Osteoblast (primary cell): ENCODE measurements around the gene ATP13A3. TPM values are rescaled to one million over a fixed set of nuclear protein-coding genes. Genes with fewer than 3 reads are reported as not detected.
A peak's percentile ranks its signal among the peaks of the same experiment; 100 is the strongest.
"Not testable (repeated sequence)": the region's sequence is repeated elsewhere in the genome, so short reads cannot be mapped to it uniquely, and the experiment has no call there.

Experiments used
- DNase-seq: peaks from one replicate; pipeline ENCODE4 v3.0.0; 2011; ENCODE audit warnings: low spot score, mixed read lengths; ENCODE audit not compliant: insufficient read length; ENCODE audit errors: missing footprints
- H2AFZ ChIP-seq: 2 replicates; pipeline ENCODE4 v1.6.0; 2011; ENCODE audit warnings: mild to moderate bottlenecking, low read length
- H3K27ac ChIP-seq: 2 replicates; pipeline ENCODE4 v1.5.1; 2011; ENCODE audit warnings: mild to moderate bottlenecking, low read depth, low read length, moderate library complexity
- H3K27me3 ChIP-seq: 2 replicates; pipeline ENCODE4 v1.6.0; 2012; ENCODE audit warnings: mild to moderate bottlenecking, control low read depth, inconsistent platforms, low read length, moderate library complexity; ENCODE audit not compliant: insufficient read depth
- H3K36me3 ChIP-seq: 2 replicates; pipeline ENCODE4 v1.5.1; 2011; ENCODE audit warnings: mild to moderate bottlenecking, low read length, control low read depth, moderate library complexity; ENCODE audit not compliant: insufficient read depth
- H3K4me1 ChIP-seq: 2 replicates; pipeline ENCODE4 v1.5.1; 2011; ENCODE audit warnings: mild to moderate bottlenecking, low read length, control low read depth, moderate library complexity; ENCODE audit not compliant: insufficient read depth
- H3K4me2 ChIP-seq: 2 replicates; pipeline ENCODE4 v1.6.0; 2011; ENCODE audit warnings: mild to moderate bottlenecking, low read length; ENCODE audit not compliant: insufficient read depth
- H3K4me3 ChIP-seq: fragments of 200-600 bp; sonication (generic); 3 replicates; pipeline ENCODE4 v1.5.1; 2012; ENCODE audit warnings: mild to moderate bottlenecking, low read length, inconsistent platforms; ENCODE audit not compliant: insufficient read depth
- H3K79me2 ChIP-seq: 2 replicates; pipeline ENCODE4 v1.6.0; 2012; ENCODE audit warnings: mild to moderate bottlenecking, low read length, control low read depth, inconsistent platforms; ENCODE audit not compliant: insufficient read depth
- H3K9me3 ChIP-seq: 2 replicates; pipeline ENCODE4 v1.5.1; 2011; ENCODE audit warnings: low read depth, low read length, control low read depth
- H4K20me1 ChIP-seq: 2 replicates; pipeline ENCODE4 v1.6.0; 2012; ENCODE audit warnings: mild to moderate bottlenecking, low read length, control low read depth; ENCODE audit not compliant: insufficient read depth
- total RNA-seq: library from RNA; depleted of rRNA; stranded (reverse); fragments of >200 nt; gene quantifications from 2 replicates; pipeline ENCODE4 v1.2.3, GENCODE V29; 2012
- TF ChIP-seq, protein P1 (sequence below): IDR thresholded peaks from 2 replicates; pipeline ENCODE4 v1.5.1; 2011; ENCODE audit warnings: mild to moderate bottlenecking, low read depth, low read length, moderate library complexity; ENCODE audit errors: extremely low read depth

The ATP13A3 gene
- total RNA-seq, 1 donor: 311 TPM

DNA sequence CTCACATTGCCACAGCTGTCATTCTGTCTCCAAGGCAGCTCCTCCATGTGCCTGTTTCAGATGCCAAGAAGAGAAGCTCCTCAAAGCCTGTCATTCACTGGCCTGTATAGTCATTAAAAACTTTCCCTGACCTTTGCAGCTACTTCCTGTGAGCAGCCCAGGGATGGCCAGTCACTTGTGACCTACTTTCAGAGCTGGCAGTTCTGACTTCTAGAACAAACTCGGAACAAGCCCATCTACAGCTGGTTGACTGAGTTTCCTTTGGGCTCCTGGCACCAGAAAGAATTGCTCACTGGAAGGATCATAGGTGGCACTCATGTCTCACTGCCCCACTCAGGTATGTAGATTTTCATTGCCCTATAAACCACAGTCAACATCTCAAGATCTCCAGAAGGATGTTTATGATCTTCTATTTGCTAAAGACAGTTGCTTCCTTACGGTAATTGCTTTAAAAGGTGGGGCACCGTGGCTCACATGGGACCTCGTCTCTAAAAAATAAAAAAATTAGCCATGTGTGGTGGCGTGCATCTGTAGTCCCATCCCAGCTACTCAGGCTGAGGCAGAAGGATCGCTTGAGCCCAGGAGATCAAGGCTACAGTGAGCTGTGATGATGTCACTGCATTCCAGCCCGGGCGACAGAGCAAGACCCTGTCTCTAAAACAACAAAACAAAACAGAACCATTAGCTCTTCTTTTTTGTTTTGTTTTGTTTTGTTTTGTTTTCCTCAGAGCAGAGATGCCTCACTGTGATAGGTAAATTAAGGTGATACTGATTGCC lies 11.2 kb upstream of the ATP13A3 start:
- H4K20me1 ChIP-seq: no peaks in the 10 kb centered on the region
- no peak overlapping the region for H3K27ac ChIP-seq
- no peak overlapping the region for H3K4me3 ChIP-seq
- no peak for DNase-seq
- no peaks in the 10 kb centered on the region for H3K9me3 ChIP-seq
- no peaks in the 10 kb centered on the region for H3K79me2 ChIP-seq
- TF ChIP-seq, protein P1, sequence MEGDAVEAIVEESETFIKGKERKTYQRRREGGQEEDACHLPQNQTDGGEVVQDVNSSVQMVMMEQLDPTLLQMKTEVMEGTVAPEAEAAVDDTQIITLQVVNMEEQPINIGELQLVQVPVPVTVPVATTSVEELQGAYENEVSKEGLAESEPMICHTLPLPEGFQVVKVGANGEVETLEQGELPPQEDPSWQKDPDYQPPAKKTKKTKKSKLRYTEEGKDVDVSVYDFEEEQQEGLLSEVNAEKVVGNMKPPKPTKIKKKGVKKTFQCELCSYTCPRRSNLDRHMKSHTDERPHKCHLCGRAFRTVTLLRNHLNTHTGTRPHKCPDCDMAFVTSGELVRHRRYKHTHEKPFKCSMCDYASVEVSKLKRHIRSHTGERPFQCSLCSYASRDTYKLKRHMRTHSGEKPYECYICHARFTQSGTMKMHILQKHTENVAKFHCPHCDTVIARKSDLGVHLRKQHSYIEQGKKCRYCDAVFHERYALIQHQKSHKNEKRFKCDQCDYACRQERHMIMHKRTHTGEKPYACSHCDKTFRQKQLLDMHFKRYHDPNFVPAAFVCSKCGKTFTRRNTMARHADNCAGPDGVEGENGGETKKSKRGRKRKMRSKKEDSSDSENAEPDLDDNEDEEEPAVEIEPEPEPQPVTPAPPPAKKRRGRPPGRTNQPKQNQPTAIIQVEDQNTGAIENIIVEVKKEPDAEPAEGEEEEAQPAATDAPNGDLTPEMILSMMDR: no peak
- H3K4me1 ChIP-seq: peaks cover 38% of the 10 kb centered on the region
- H3K36me3 ChIP-seq: no peaks in the 10 kb centered on the region
- no peaks in the 10 kb centered on the region for H3K27me3 ChIP-seq
- no peak overlapping the region for H3K4me2 ChIP-seq
- H2AFZ ChIP-seq: peak overlapping the region; percentile 40

DNA sequence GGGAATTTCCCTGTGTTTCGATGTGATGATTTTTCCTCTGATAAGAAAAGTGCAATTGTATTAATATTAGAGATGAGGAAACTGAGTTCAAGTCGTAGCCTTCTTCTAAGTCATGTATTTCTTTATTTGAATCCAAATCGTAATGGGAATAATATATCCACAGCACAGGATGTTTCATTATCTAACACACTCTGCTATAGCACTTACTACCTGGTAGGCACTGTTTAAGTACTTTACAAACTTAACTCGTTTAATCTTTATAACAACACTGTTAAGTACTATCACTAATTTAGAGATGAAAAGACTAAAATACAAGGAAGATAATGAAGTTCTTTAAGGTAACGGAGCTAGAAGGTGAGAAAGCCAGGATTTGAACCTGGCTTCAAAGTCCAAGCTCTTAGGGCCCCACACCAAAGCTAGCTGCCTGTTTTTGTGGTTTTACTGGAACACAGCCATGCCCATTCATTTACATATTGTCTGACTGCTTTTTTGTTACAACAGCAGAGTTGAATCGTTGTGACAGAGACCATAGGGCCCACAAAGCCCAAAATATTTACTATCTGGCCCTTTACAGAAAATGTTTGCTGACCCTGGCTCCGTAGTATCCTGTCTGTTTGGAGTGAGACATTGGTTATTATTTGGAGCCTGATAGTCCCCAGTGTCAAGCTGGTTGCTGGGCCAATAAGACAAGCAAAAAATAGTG lies 9.6 kb upstream of the ATP13A3 start:
- Histone ChIP-seq H4K20me1 (no peaks in the 10 kb centered on the region), H3K27me3 (no peaks in the 10 kb centered on the region), H3K27ac (no peak overlapping the region), H3K4me2 (no peak overlapping the region), H3K79me2 (no peaks in the 10 kb centered on the region), H3K9me3 (no peaks in the 10 kb centered on the region), H3K4me3 (no peak overlapping the region), H2AFZ (no peak overlapping the region), H3K36me3 (no peaks in the 10 kb centered on the region), H3K4me1 (peaks cover 31% of the 10 kb centered on the region)
- TF ChIP-seq, protein P1: no peak
- no peak for DNase-seq

DNA sequence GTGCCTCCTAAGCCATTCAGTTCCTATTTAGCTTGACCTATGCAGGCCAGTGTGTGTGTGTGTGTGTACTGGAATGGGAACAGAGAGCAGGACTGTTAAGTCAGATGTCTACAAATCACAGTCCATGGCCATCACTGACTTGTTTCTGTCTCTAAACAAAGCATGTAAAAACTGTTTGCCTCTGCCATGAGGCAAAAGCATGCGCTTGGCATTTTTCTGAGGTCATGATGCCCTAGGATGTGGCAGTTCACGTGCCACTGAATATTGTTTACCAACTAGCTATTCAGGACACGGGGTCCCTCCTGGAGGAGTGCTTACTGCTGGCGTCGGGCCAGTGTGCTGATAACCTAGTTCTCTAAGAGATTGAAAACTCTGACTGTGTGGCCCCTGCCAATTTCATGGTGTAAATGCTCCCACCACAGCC lies 8.2 kb upstream of the ATP13A3 start:
- Histone ChIP-seq H3K27ac (peak overlapping the region; percentile 46), H3K9me3 (no peaks in the 10 kb centered on the region), H3K27me3 (no peaks in the 10 kb centered on the region), H2AFZ (no peak overlapping the region), H3K4me2 (no peak overlapping the region), H4K20me1 (no peaks in the 10 kb centered on the region), H3K4me3 (no peak overlapping the region), H3K79me2 (no peaks in the 10 kb centered on the region), H3K36me3 (no peaks in the 10 kb centered on the region), H3K4me1 (peaks cover 36% of the 10 kb centered on the region)
- no peak for DNase-seq
- TF ChIP-seq, protein P1: no peak

DNA sequence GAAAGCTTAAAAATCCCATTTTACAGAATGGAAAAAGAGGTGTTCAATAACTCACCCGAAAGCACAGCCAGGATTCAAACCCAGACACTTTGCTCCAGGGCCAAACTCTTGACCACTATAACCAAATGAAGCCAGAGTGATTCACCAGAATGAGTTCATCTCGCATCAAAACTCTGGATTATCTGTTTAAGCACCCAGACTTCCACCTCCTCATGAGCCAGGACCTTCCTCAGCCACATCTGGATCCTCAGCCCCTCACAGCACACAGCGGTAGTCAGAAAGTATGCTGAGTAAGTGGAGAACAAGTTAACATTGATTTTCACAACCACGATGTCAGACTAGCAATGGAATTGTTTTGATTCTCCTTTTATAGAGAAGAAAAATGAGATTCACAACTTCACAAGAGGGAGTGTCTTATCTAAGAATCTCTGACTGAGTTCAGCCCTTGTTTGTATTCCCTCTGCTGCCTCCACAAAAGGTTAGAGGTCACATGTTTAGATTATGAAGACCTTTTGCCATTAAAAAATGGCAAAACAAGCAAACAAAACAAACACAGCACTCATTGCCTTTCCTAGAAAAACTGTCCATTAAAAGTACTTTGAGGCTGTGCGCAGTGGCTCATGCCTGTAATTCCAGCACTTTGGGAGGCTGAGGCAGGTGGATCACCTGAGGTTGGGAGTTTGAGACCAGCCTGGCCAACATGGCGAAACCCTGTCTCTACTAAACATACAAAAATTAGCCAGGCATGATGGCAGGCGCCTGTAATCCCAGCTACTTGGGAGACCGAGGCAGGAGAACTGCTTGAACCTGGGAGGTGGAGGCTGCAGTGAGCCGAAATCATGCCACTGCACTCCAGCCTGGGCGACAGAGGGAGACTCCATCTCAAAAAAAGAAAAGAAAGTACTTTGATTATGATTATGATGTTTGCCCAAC lies 7.5 kb upstream of the ATP13A3 start:
- H3K36me3 ChIP-seq, H2AFZ ChIP-seq, H4K20me1 ChIP-seq, H3K9me3 ChIP-seq, H3K4me3 ChIP-seq, H3K27me3 ChIP-seq, H3K79me2 ChIP-seq: not testable (repeated sequence)
- peak overlapping the region; percentile 29 for H3K4me2 ChIP-seq
- peak overlapping the region; percentile 46 for H3K27ac ChIP-seq
- peaks cover 43% of the 10 kb centered on the region for H3K4me1 ChIP-seq
- DNase-seq: peak; percentile 86
